Caco-2 (cell line): Measurements from ENCODE around the gene KIF5B. TPM values are rescaled to one million over a fixed set of nuclear protein-coding genes. Genes with fewer than 3 reads are reported as not detected.
"Not testable (repeated sequence)": the region's sequence is repeated elsewhere in the genome, so short reads cannot be mapped to it uniquely, and the experiment has no call there.

Experiments used
- BruUV-seq: library from RNA; stranded (reverse); fragments of 400-500 nt; replicated peaks from 2 replicates; lab custom pipeline; 2021; lab: Mats Ljungman, UMichigan
- CTCF ChIA-PET: fragments of 300-600 bp; sonication (Branson Sonifier 250); formaldehyde crosslinking; loops from one replicate; lab custom pipeline; 2022; ENCODE audit warnings: antibody characterized with exemption; lab: Charles Lee
- POLR2A ChIA-PET: fragments of 300-600 bp; sonication (Branson Sonifier 250); formaldehyde crosslinking; loops from one replicate; lab custom pipeline; 2022; ENCODE audit warnings: antibody characterized with exemption; lab: Charles Lee
- DNase-seq, 2 experiments: peaks; one replicate each; pipeline versions ENCODE4 v3.0.0 to v3.0.0-alpha.2; 2020 to 2022
- H3K27me3 ChIP-seq: replicated peaks from 2 replicates; pipeline ENCODE4 v1.6.0; 2011; ENCODE audit warnings: low read length; ENCODE audit not compliant: control insufficient read depth, insufficient read depth
- H3K36me3 ChIP-seq: 2 replicates; pipeline ENCODE4 v1.5.1; 2011; ENCODE audit warnings: low read length; ENCODE audit not compliant: control insufficient read depth, insufficient read depth
- H3K4me1 ChIP-seq: fragments of 250-450 bp; sonication (Bioruptor Pico); 2 replicates; pipeline ENCODE4 v1.5.1; 2020; ENCODE audit warnings: mild to moderate bottlenecking
- H3K4me3 ChIP-seq: 2 replicates; pipeline ENCODE4 v1.5.1; 2011; ENCODE audit warnings: low read depth, mild to moderate bottlenecking, control low read depth, low read length
- H3K9me3 ChIP-seq: fragments of 250-450 bp; sonication (Bioruptor Pico); 2 replicates; pipeline ENCODE4 v1.5.1; 2020; ENCODE audit warnings: mild to moderate bottlenecking, moderate library complexity
- H3K27ac Mint-ChIP-seq: one replicate; pipeline ENCODE4 v1.8.0; 2022; ENCODE audit warnings: mixed read lengths; ENCODE audit not compliant: unreplicated experiment
- H3K27me3 Mint-ChIP-seq: one replicate; pipeline ENCODE4 v1.8.0; 2022; ENCODE audit warnings: mixed read lengths; ENCODE audit not compliant: insufficient read depth, unreplicated experiment
- H3K36me3 Mint-ChIP-seq: one replicate; pipeline ENCODE4 v1.8.0; 2022; ENCODE audit warnings: mild to moderate bottlenecking, mixed read lengths; ENCODE audit not compliant: insufficient read depth, unreplicated experiment
- H3K4me1 Mint-ChIP-seq: one replicate; pipeline ENCODE4 v1.8.0; 2022; ENCODE audit warnings: low read depth, mixed read lengths; ENCODE audit not compliant: unreplicated experiment
- H3K4me3 Mint-ChIP-seq: one replicate; pipeline ENCODE4 v1.8.0; 2022; ENCODE audit warnings: mild to moderate bottlenecking, moderate library complexity, mixed read lengths; ENCODE audit not compliant: unreplicated experiment
- H3K9me3 Mint-ChIP-seq: one replicate; pipeline ENCODE4 v1.8.0; 2022; ENCODE audit warnings: mixed read lengths; ENCODE audit not compliant: unreplicated experiment
- intact Hi-C: fragments of 100-400 bp; cut with micrococcal nuclease; formaldehyde crosslinking; loops from one replicate; pipeline ENCODE4 v1.10.0; 2022; ENCODE audit not compliant: unreplicated experiment
- total RNA-seq: library from RNA; stranded (reverse); gene quantifications from 2 replicates; pipeline ENCODE4 v1.2.3, GENCODE V29; 2022
- TF ChIP-seq, protein P1 (sequence below), 2 experiments: fragments of 200-600 bp in 1 of 2; IDR thresholded peaks; 1 replicate in 1 of 2; 2 replicates in 1 of 2; pipeline versions ENCODE4 v1.5.1 to v1.8.0; 2011 to 2022; ENCODE audit warnings: antibody characterized with exemption in 1 of 2, control low read depth in 1 of 2, inconsistent platforms in 1 of 2, low read depth in 1 of 2, low read length in 1 of 2, mild to moderate bottlenecking in 1 of 2, moderate library complexity in 1 of 2; ENCODE audit not compliant: insufficient read depth in 1 of 2, severe bottlenecking in 1 of 2, unreplicated experiment in 1 of 2

Gene KIF5B
- total RNA-seq, 1 experiment from 2014 or later: 183 TPM

DNA sequence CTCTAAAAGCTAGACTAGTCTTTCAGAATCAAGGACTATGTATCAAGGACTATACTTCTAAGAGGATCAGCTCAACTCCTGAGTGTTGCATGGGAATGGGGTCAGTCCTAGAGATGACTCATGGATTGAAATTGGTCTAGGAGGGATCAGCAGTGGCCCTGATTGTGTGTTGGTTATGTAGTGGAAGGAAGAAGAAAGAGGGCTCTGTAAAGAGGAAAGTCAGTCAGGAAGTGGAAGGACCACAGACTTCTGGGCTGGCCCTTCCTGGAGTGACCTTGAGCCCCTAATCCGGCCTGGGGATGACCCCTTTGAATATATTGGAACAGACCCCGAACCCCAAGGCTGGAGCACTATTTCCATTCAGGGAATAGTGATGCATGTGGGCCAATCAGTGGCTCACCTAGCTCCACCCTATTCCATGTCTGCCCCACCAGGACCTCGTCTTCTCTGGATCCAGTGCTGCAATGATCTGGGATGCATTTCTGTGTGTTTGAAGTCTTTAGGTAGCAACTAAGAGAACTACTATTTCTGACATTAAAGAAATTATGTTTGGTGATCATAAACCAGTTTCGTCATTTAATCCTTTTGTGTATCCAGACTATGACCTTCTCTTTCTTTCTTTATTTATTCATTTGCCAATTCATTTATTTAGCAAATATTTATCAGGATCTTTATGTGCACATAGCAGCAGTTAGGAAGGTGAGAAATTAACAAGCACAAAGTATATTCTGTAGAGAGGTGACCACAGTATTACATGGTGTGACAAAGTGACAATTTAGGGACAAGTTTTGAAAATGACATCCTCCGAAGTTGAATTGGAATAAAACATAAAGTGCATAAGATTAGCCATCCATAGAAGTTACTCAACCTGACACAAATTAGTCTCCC, 48.6 kb upstream of the KIF5B start:
- BruUV-seq: no TSS peak
- no peak overlapping the region for H3K27ac Mint-ChIP-seq
- no peaks in the 10 kb centered on the region for H3K27me3 ChIP-seq
- no peak overlapping the region for H3K4me3 ChIP-seq
- H3K9me3 ChIP-seq: peaks cover 18% of the 10 kb centered on the region
- H3K4me3 Mint-ChIP-seq: no peak overlapping the region
- peaks cover 18% of the 10 kb centered on the region for H3K4me1 Mint-ChIP-seq
- peaks cover 12% of the 10 kb centered on the region for H3K9me3 Mint-ChIP-seq
- H3K27me3 Mint-ChIP-seq: no peaks in the 10 kb centered on the region
- H3K4me1 ChIP-seq: peaks cover 27% of the 10 kb centered on the region
- intact Hi-C loops: loop anchor here (1.0 kb wide), 3 partner anchors 10 to 66 kb away; partner anchors contain the start of gene KIF5B
- TF ChIP-seq, protein P1, sequence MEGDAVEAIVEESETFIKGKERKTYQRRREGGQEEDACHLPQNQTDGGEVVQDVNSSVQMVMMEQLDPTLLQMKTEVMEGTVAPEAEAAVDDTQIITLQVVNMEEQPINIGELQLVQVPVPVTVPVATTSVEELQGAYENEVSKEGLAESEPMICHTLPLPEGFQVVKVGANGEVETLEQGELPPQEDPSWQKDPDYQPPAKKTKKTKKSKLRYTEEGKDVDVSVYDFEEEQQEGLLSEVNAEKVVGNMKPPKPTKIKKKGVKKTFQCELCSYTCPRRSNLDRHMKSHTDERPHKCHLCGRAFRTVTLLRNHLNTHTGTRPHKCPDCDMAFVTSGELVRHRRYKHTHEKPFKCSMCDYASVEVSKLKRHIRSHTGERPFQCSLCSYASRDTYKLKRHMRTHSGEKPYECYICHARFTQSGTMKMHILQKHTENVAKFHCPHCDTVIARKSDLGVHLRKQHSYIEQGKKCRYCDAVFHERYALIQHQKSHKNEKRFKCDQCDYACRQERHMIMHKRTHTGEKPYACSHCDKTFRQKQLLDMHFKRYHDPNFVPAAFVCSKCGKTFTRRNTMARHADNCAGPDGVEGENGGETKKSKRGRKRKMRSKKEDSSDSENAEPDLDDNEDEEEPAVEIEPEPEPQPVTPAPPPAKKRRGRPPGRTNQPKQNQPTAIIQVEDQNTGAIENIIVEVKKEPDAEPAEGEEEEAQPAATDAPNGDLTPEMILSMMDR (IDR thresholded peaks at IDR 0.05; ENCODE audit: insufficient read depth in 1 of 2, low read depth in 1 of 2, low read length in 1 of 2, severe bottlenecking in 1 of 2, unreplicated experiment in 1 of 2): no peak
- CTCF ChIA-PET: no interaction called here
- POLR2A ChIA-PET: interaction anchor here (0.6 kb wide), 1 partner anchor 82 kb away, joined by 15 read pairs; no protein-coding TSS in a partner anchor
- peaks cover 10% of the 10 kb centered on the region for H3K36me3 Mint-ChIP-seq
- DNase-seq: no peak
- no peaks in the 10 kb centered on the region for H3K36me3 ChIP-seq

DNA sequence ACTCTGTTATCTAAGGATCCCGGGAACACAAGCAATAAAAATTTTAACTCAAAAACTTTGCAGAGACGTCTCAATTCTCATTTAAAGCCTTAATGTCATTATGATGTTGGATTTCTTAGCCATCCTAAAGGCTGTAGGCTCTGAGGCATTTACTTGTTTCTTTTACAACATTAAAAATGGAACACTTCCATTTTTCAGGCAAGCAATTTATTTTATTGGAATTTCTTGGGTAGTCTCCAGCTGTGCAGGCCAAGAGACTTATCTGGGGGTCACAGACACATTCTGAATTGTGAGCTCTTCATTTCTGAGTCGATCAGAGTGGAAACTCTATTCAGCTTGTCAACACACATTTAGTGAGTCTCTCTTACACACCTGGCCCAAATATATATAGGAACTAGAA, 48.0 kb upstream of the KIF5B start:
- Mint-ChIP-seq H3K4me1 (peaks cover 18% of the 10 kb centered on the region), H3K4me3 (no peak overlapping the region), H3K27me3 (no peaks in the 10 kb centered on the region), H3K27ac (no peak overlapping the region), H3K36me3 (peaks cover 10% of the 10 kb centered on the region), H3K9me3 (peaks cover 17% of the 10 kb centered on the region)
- H3K9me3 ChIP-seq: peaks cover 18% of the 10 kb centered on the region
- ChIA-PET POLR2A (no interaction called here), CTCF (no interaction called here)
- TF ChIP-seq, protein P1 (IDR thresholded peaks at IDR 0.05; ENCODE audit: insufficient read depth in 1 of 2, low read depth in 1 of 2, low read length in 1 of 2, severe bottlenecking in 1 of 2, unreplicated experiment in 1 of 2): no peak
- no peaks in the 10 kb centered on the region for H3K36me3 ChIP-seq
- H3K4me1 ChIP-seq: peaks cover 27% of the 10 kb centered on the region
- intact Hi-C loops: no loop called here
- BruUV-seq: no TSS peak
- DNase-seq: no peak
- H3K4me3 ChIP-seq: no peak overlapping the region
- H3K27me3 ChIP-seq: no peaks in the 10 kb centered on the region

DNA sequence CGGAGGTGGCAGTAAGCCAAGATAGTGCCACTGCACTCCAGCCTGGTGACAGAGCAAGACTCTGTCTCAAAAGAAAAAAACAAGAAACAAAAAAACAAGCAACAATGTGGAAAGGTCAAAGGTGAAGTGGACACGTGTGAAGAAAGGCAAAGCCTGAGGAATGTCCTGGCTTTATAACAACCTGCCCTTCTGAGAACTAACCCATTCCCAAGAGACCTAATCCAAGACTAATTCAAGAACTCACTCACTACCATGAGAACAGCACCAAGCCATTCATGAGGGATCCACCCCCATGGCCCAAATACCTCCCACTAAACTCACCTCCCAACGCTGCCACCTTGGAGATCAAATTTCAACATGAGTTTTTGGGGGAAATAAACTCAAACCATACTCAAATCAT, 47.5 kb upstream of the KIF5B start:
- Histone ChIP-seq H3K27me3 (no peaks in the 10 kb centered on the region), H3K9me3 (peaks cover 21% of the 10 kb centered on the region), H3K36me3 (no peaks in the 10 kb centered on the region), H3K4me1 (peaks cover 27% of the 10 kb centered on the region), H3K4me3 (no peak overlapping the region)
- Mint-ChIP-seq H3K9me3 (peaks cover 22% of the 10 kb centered on the region), H3K27me3 (no peaks in the 10 kb centered on the region), H3K4me1 (peaks cover 18% of the 10 kb centered on the region), H3K4me3 (no peak overlapping the region), H3K27ac (no peak overlapping the region), H3K36me3 (peaks cover 10% of the 10 kb centered on the region)
- no TSS peak for BruUV-seq
- POLR2A ChIA-PET: no interaction called here
- intact Hi-C loops: no loop called here
- no peak for DNase-seq
- CTCF ChIA-PET: no interaction called here
- TF ChIP-seq, protein P1 (IDR thresholded peaks at IDR 0.05; ENCODE audit: insufficient read depth in 1 of 2, low read depth in 1 of 2, low read length in 1 of 2, severe bottlenecking in 1 of 2, unreplicated experiment in 1 of 2): no peak

DNA sequence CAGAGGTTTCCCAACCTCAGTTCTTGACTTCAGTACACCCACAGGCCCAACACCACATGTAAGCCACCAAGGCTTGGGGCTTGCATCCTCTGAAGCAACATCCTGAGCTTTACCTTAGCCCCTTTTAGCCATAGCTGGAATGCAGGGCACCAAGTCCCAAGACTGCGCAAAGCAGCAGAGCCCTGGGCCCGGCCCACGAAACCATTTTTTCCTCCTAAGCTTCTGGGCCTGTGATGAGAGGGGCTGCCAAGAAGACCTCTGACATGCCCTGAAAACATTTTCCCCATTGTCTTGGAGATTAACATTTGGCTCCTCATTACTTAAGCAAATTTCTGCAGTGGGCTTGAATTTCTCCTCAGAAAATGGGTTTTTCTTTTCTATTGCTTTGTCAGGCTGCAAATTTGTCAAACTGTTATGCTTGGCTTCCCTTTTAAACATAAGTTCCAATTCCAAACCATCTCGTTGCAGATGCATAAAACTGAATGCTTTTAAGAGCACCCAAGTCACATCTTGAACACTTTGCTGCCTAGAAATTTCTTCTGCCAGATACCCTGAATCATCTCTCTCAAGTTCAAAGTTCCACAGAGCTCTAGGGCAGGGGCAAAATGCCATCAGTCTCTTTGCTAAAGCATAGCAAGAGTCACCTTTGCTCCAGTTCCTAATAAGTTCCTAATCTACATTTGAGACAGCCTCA, 42.5 kb upstream of the KIF5B start:
- H3K4me3 Mint-ChIP-seq, DNase-seq, CTCF ChIA-PET, intact Hi-C loops, H3K27me3 ChIP-seq, H3K4me3 ChIP-seq, BruUV-seq, H3K36me3 Mint-ChIP-seq, POLR2A ChIA-PET, H3K27me3 Mint-ChIP-seq, H3K27ac Mint-ChIP-seq, H3K36me3 ChIP-seq: not testable (repeated sequence)
- H3K4me1 ChIP-seq: peaks cover 21% of the 10 kb centered on the region
- peaks cover 14% of the 10 kb centered on the region for H3K9me3 ChIP-seq
- H3K4me1 Mint-ChIP-seq: peaks cover 17% of the 10 kb centered on the region
- H3K9me3 Mint-ChIP-seq: peaks cover 11% of the 10 kb centered on the region
